Liver (tissue), 3 donors: ENCODE data around the gene PACSIN2.

Experiments used
- ATF3 ChIP-seq: IDR thresholded peaks from 2 replicates; pipeline ENCODE4 v1.6.1; 2016; ENCODE audit warnings: antibody characterized with exemption
- CTCF ChIP-seq: fragments of 150-350 bp; IDR thresholded peaks from 2 replicates; pipeline ENCODE4 v1.5.1; 2017; ENCODE audit warnings: improper control_type of control experiment, low read depth, low read length; ENCODE audit not compliant: missing input control
- FOXA1 ChIP-seq: IDR thresholded peaks from 2 replicates; pipeline ENCODE4 v1.6.1; 2016; ENCODE audit warnings: antibody characterized with exemption
- GABPA ChIP-seq, 2 donors: IDR thresholded peaks in 1 of 2; conservative IDR thresholded peaks in 1 of 2; 2 replicates each; pipeline ENCODE4 v1.6.1; 2016; ENCODE audit warnings: antibody characterized with exemption in 2 of 2, mild to moderate bottlenecking in 1 of 2, moderate library complexity in 1 of 2
- JUND ChIP-seq, 2 donors: IDR thresholded peaks; 2 replicates each; pipeline ENCODE4 v1.6.1; 2016; ENCODE audit warnings: antibody characterized with exemption in 2 of 2
- MAX ChIP-seq: IDR thresholded peaks from 2 replicates; pipeline ENCODE4 v1.6.1; 2016; ENCODE audit warnings: antibody characterized with exemption
- SP1 ChIP-seq: IDR thresholded peaks from 2 replicates; pipeline ENCODE4 v1.6.1; 2018; ENCODE audit warnings: antibody characterized with exemption, mild to moderate bottlenecking
- TAF1 ChIP-seq: conservative IDR thresholded peaks from 2 replicates; pipeline ENCODE4 v1.6.1; 2016; ENCODE audit warnings: antibody characterized with exemption, mild to moderate bottlenecking
- ZBTB33 ChIP-seq: IDR thresholded peaks from 2 replicates; pipeline ENCODE4 v1.6.1; 2016; ENCODE audit warnings: antibody characterized with exemption
- donor health status: healthy.
- donor health status: healthy.

GRCh38 chr22:43011079-43011478 is 3.9 kb downstream of the PACSIN2 start:
- TF ChIP-seq CTCF, result no peak
- no peak for TF ChIP-seq ATF3
- TF ChIP-seq GABPA (IDR thresholded peaks at IDR 0.05 in 1 of 2, conservative IDR thresholded peaks at IDR 0.05 in 1 of 2), result no peak
- no peak for TF ChIP-seq JUND (IDR thresholded peaks at IDR 0.05)
- TF ChIP-seq ZBTB33, result no peak
- TF ChIP-seq FOXA1, result no peak
- TF ChIP-seq SP1, result no peak
- TF ChIP-seq MAX, result no peak
- no peak for TF ChIP-seq TAF1
